ENCODE data around the gene PTK6.
"Not testable (repeated sequence)": the region's sequence is repeated elsewhere in the genome, so short reads cannot be mapped to it uniquely, and the experiment has no call there.

PTK6 gene

GRCh38 chr20:63574829-63575743, 37.9 kb upstream of the PTK6 start:
- H3K4me1 ChIP-seq (ENCODE audit: control insufficient read depth, insufficient read depth, low read length, poor library complexity, severe bottlenecking): no peaks in the 10 kb centered on the region
- no peak overlapping the region for H3K4me3 ChIP-seq (ENCODE audit: extremely low read depth, insufficient read depth, low read length, poor library complexity, severe bottlenecking)
- H3K36me3 ChIP-seq (ENCODE audit: control insufficient read depth, insufficient read depth, low read length): no peaks in the 10 kb centered on the region
- no peak overlapping the region for H3K27ac ChIP-seq (ENCODE audit: low read depth, low read length, severe bottlenecking)
- H3K9me3 ChIP-seq (ENCODE audit: control insufficient read depth, low read length): no peaks in the 10 kb centered on the region
- WGBS, 2 experiments (ENCODE audit: insufficient coverage in 2 of 2): 80 to 89% methylated on average over 23 to 24 of the region's 28 CpGs

GRCh38 chr20:63574156-63574828, 37.1 kb upstream of the PTK6 start, which contains the start of gene HELZ2:
Gene HELZ2 (minus strand): TSS chr20:63574239. CDS start chr20:63572385, 1,854 bp downstream.
- 8 to 15% methylated on average over 15 to 26 of the region's 40 CpGs for WGBS, 2 experiments (ENCODE audit: insufficient coverage in 2 of 2)

GRCh38 chr20:63573647-63574131, 36.5 kb upstream of the PTK6 start:
- H3K36me3 ChIP-seq (ENCODE audit: control insufficient read depth, insufficient read depth, low read length): no peaks in the 10 kb centered on the region
- peak overlapping the region; percentile 49 for H3K4me3 ChIP-seq (ENCODE audit: extremely low read depth, insufficient read depth, low read length, poor library complexity, severe bottlenecking)
- no peaks in the 10 kb centered on the region for H3K4me1 ChIP-seq (ENCODE audit: control insufficient read depth, insufficient read depth, low read length, poor library complexity, severe bottlenecking)
- 17 to 21% methylated on average over 10 of the region's 24 CpGs for WGBS, 2 experiments (ENCODE audit: insufficient coverage in 2 of 2)
- H3K9me3 ChIP-seq (ENCODE audit: control insufficient read depth, low read length): no peaks in the 10 kb centered on the region
- no peak overlapping the region for H3K27ac ChIP-seq (ENCODE audit: low read depth, low read length, severe bottlenecking)

More at GRCh38 chr20:63574156-63574828, 37.1 kb upstream of the PTK6 start, which contains the start of gene HELZ2:
- peak within 1 kb of the TSS; percentile 49 for H3K4me3 ChIP-seq (ENCODE audit: extremely low read depth, insufficient read depth, low read length, poor library complexity, severe bottlenecking)
- H3K9me3 ChIP-seq (ENCODE audit: control insufficient read depth, low read length): no peaks in the 10 kb centered on the region
- no peak within 1 kb of the TSS for H3K27ac ChIP-seq (ENCODE audit: low read depth, low read length, severe bottlenecking)
- H3K4me1 ChIP-seq (ENCODE audit: control insufficient read depth, insufficient read depth, low read length, poor library complexity, severe bottlenecking): no peaks in the 10 kb centered on the region
- no peaks in the 10 kb centered on the region for H3K36me3 ChIP-seq (ENCODE audit: control insufficient read depth, insufficient read depth, low read length)

GRCh38 chr20:63572788-63573646, 35.8 kb upstream of the PTK6 start:
- Histone ChIP-seq H3K4me3 (ENCODE audit: extremely low read depth, insufficient read depth, low read length, poor library complexity, severe bottlenecking) (peak overlapping the region; percentile 49), H3K27ac (ENCODE audit: low read depth, low read length, severe bottlenecking) (no peak overlapping the region), H3K4me1 (ENCODE audit: control insufficient read depth, insufficient read depth, low read length, poor library complexity, severe bottlenecking) (no peaks in the 10 kb centered on the region), H3K36me3 (ENCODE audit: control insufficient read depth, insufficient read depth, low read length) (no peaks in the 10 kb centered on the region), H3K9me3 (ENCODE audit: control insufficient read depth, low read length) (no peaks in the 10 kb centered on the region)
- 95% methylated on average over 31 to 33 of the region's 34 CpGs for WGBS, 2 experiments (ENCODE audit: insufficient coverage in 2 of 2)

GRCh38 chr20:63572071-63572787, 35.1 kb upstream of the PTK6 start:
- no peak overlapping the region for H3K27ac ChIP-seq (ENCODE audit: low read depth, low read length, severe bottlenecking)
- 93 to 94% methylated on average over 32 to 48 of the region's 48 CpGs for WGBS, 2 experiments (ENCODE audit: insufficient coverage in 2 of 2)
- H3K4me1 ChIP-seq (ENCODE audit: control insufficient read depth, insufficient read depth, low read length, poor library complexity, severe bottlenecking): no peaks in the 10 kb centered on the region
- no peak overlapping the region for H3K4me3 ChIP-seq (ENCODE audit: extremely low read depth, insufficient read depth, low read length, poor library complexity, severe bottlenecking)
- H3K36me3 ChIP-seq (ENCODE audit: control insufficient read depth, insufficient read depth, low read length): no peaks in the 10 kb centered on the region
- no peaks in the 10 kb centered on the region for H3K9me3 ChIP-seq (ENCODE audit: control insufficient read depth, low read length)

GRCh38 chr20:63571087-63571478, 33.9 kb upstream of the PTK6 start:
- not testable (repeated sequence) for H3K9me3 ChIP-seq (ENCODE audit: control insufficient read depth, low read length)
- no CpG with 5 or more reads among the region's 11 CpGs for WGBS, 2 experiments (ENCODE audit: insufficient coverage in 2 of 2)

GRCh38 chr20:63570281-63571086, 33.3 kb upstream of the PTK6 start:
- whole genome bisulfite sequencing, 2 experiments (ENCODE audit: insufficient coverage in 2 of 2): 88 to 93% methylated on average over 20 to 26 of the region's 28 CpGs
- Histone ChIP-seq H3K36me3 (ENCODE audit: control insufficient read depth, insufficient read depth, low read length) (no peaks in the 10 kb centered on the region), H3K27ac (ENCODE audit: low read depth, low read length, severe bottlenecking) (no peak overlapping the region), H3K4me3 (ENCODE audit: extremely low read depth, insufficient read depth, low read length, poor library complexity, severe bottlenecking) (no peak overlapping the region), H3K4me1 (ENCODE audit: control insufficient read depth, insufficient read depth, low read length, poor library complexity, severe bottlenecking) (no peaks in the 10 kb centered on the region), H3K9me3 (ENCODE audit: control insufficient read depth, low read length) (no peaks in the 10 kb centered on the region)

More at GRCh38 chr20:63571087-63571478, 33.9 kb upstream of the PTK6 start:
- H3K27ac ChIP-seq (ENCODE audit: low read depth, low read length, severe bottlenecking); H3K4me3 ChIP-seq (ENCODE audit: extremely low read depth, insufficient read depth, low read length, poor library complexity, severe bottlenecking); H3K36me3 ChIP-seq (ENCODE audit: control insufficient read depth, insufficient read depth, low read length); H3K4me1 ChIP-seq (ENCODE audit: control insufficient read depth, insufficient read depth, low read length, poor library complexity, severe bottlenecking): not testable (repeated sequence)

GRCh38 chr20:63568986-63569949, 32.1 kb upstream of the PTK6 start:
- H3K4me1 ChIP-seq (ENCODE audit: control insufficient read depth, insufficient read depth, low read length, poor library complexity, severe bottlenecking): no peaks in the 10 kb centered on the region
- H3K27ac ChIP-seq (ENCODE audit: low read depth, low read length, severe bottlenecking): no peak overlapping the region
- H3K4me3 ChIP-seq (ENCODE audit: extremely low read depth, insufficient read depth, low read length, poor library complexity, severe bottlenecking): no peak overlapping the region
- 95% methylated on average over 43 to 46 of the region's 46 CpGs for WGBS, 2 experiments (ENCODE audit: insufficient coverage in 2 of 2)
- H3K9me3 ChIP-seq (ENCODE audit: control insufficient read depth, low read length): no peaks in the 10 kb centered on the region
- no peaks in the 10 kb centered on the region for H3K36me3 ChIP-seq (ENCODE audit: control insufficient read depth, insufficient read depth, low read length)
